ENCODE results near the gene KIAA1549. TPM values are rescaled to one million over a fixed set of nuclear protein-coding genes. Genes with fewer than 3 reads are reported as not detected.

KIAA1549 gene
- polyA plus RNA-seq, 2 of the 4 experiments (the other 2 are of a cell fraction), result 4.1 to 4.7 TPM

DNA sequence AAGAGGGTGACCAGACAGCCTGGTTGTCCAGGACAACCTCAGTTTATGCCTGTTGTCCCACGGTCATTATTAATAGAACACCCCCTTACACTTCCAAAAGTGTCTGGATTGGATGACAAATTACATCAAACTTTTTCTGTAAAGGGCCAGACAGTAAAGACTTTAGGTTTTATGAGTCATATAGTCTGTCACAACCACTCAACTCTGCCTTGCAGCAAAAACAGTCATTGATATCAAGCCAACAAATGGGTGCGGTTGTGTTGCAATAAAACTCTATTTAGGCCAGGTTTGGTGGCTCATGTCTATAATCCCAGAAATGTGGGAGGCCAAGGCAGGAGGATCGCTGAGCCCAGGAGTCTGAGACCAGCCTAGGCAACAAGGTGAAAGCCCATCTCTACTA, 116.5 kb downstream of the KIAA1549 start (continued):
- TF ChIP-seq JUN (IDR thresholded peaks at IDR 0.05) (peak in 1 of 2 experiments; percentile 65; a peak in 2 of 5 replicates), CBX8 (IDR thresholded peaks at IDR 0.05) (no peak), RAD21 (conservative IDR thresholded peaks at IDR 0.05 in 1 of 2, IDR thresholded peaks at IDR 0.05 in 1 of 2) (peak in 1 of 2 experiments; percentile 19; a peak in 1 of 5 replicates), SMC3 (IDR thresholded peaks at IDR 0.05) (no peak), FOSL2 (IDR thresholded peaks at IDR 0.05) (peak; percentile 76), FOSL2 (CRISPR knock-in tag; IDR thresholded peaks at IDR 0.05) (peak; percentile 89), CHD2 (IDR thresholded peaks at IDR 0.05; ENCODE audit: low read length, partially characterized antibody) (no peak), HES2 (IDR thresholded peaks at IDR 0.05) (peak; percentile 75), CEBPB (IDR thresholded peaks at IDR 0.05) (peak; percentile 87 to 90), KDM5A (IDR thresholded peaks at IDR 0.05) (no peak), HOXB5 (CRISPR knock-in tag; IDR thresholded peaks at IDR 0.05) (no peak)
- TF ChIP-seq, protein P1, sequence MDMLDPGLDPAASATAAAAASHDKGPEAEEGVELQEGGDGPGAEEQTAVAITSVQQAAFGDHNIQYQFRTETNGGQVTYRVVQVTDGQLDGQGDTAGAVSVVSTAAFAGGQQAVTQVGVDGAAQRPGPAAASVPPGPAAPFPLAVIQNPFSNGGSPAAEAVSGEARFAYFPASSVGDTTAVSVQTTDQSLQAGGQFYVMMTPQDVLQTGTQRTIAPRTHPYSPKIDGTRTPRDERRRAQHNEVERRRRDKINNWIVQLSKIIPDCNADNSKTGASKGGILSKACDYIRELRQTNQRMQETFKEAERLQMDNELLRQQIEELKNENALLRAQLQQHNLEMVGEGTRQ (IDR thresholded peaks at IDR 0.05), result no peak
- TF ChIP-seq, protein P2, sequence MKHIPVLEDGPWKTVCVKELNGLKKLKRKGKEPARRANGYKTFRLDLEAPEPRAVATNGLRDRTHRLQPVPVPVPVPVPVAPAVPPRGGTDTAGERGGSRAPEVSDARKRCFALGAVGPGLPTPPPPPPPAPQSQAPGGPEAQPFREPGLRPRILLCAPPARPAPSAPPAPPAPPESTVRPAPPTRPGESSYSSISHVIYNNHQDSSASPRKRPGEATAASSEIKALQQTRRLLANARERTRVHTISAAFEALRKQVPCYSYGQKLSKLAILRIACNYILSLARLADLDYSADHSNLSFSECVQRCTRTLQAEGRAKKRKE (CRISPR knock-in tag; IDR thresholded peaks at IDR 0.05; ENCODE audit: low read depth), result no peak
- TF ChIP-seq, protein P3, sequence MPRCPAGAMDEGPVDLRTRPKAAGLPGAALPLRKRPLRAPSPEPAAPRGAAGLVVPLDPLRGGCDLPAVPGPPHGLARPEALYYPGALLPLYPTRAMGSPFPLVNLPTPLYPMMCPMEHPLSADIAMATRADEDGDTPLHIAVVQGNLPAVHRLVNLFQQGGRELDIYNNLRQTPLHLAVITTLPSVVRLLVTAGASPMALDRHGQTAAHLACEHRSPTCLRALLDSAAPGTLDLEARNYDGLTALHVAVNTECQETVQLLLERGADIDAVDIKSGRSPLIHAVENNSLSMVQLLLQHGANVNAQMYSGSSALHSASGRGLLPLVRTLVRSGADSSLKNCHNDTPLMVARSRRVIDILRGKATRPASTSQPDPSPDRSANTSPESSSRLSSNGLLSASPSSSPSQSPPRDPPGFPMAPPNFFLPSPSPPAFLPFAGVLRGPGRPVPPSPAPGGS (IDR thresholded peaks at IDR 0.05), result 0 out of 3 replicates have a peak, but pooled peaks have one; percentile 51

- peak overlapping the region; percentile 55 to 79 for H3K27ac ChIP-seq
- peak overlapping the region; percentile 48; the same call in 2 of the 3 replicates for H3K4me2 ChIP-seq
- no peak for DNase-seq (ENCODE audit: low read depth in 1 of 2, low spot score in 1 of 2)
- POLR2A ChIA-PET, result no interaction called here
- H3K4me3 ChIP-seq, result no peak overlapping the region
- no peak for FAIRE-seq
- H3K9me3 ChIP-seq, result no peaks in the 10 kb centered on the region
- no peak for ATAC-seq
- CTCF ChIA-PET, result interaction anchor here (1.1 kb wide), 1 partner anchor 702 kb away, joined by 3 read pairs; no protein-coding TSS in a partner anchor
- WGBS (ENCODE audit: missing lambda C conversion rate), result 91% methylated on average over 9 of the region's 9 CpGs
- peaks cover 21% of the 10 kb centered on the region for H3K4me1 ChIP-seq
- TF ChIP-seq ESRRA (IDR thresholded peaks at IDR 0.05; ENCODE audit: borderline replicate concordance, low read length) (no peak), SREBF2 (IDR thresholded peaks at IDR 0.05) (no peak), CHD2 (IDR thresholded peaks at IDR 0.05; ENCODE audit: low read length, partially characterized antibody) (no peak), POLR2A (IDR thresholded peaks at IDR 0.05; ENCODE audit: low read length) (no peak), MAFK (IDR thresholded peaks at IDR 0.05; ENCODE audit: partially characterized antibody) (no peak), RNF2 (IDR thresholded peaks at IDR 0.05; ENCODE audit: borderline replicate concordance, low read depth) (no peak), CBX8 (IDR thresholded peaks at IDR 0.05) (no peak), PHF8 (IDR thresholded peaks at IDR 0.05; ENCODE audit: borderline replicate concordance, low read depth) (no peak)
Observed at GRCh38 chr7:138863931-138864330, 117.3 kb downstream of the KIAA1549 start.

- H3K9me3 ChIP-seq, result no peaks in the 10 kb centered on the region
- H3K4me1 ChIP-seq, result peaks cover 21% of the 10 kb centered on the region
- TF ChIP-seq MAZ (IDR thresholded peaks at IDR 0.05; ENCODE audit: borderline replicate concordance, low read depth, low read length), result no peak
- TF ChIP-seq, protein P2 (CRISPR knock-in tag; IDR thresholded peaks at IDR 0.05; ENCODE audit: low read depth), result no peak
- TF ChIP-seq HES2 (IDR thresholded peaks at IDR 0.05), result no peak
- no peak for TF ChIP-seq RARB (CRISPR knock-in tag; IDR thresholded peaks at IDR 0.05)
- no peak for TF ChIP-seq NPAS2 (CRISPR knock-in tag; IDR thresholded peaks at IDR 0.05; ENCODE audit: borderline replicate concordance)
- no peak for TF ChIP-seq BHLHE40 (IDR thresholded peaks at IDR 0.05; ENCODE audit: low read depth, low read length)
- no peak for TF ChIP-seq RAD21 (conservative IDR thresholded peaks at IDR 0.05 in 1 of 2, IDR thresholded peaks at IDR 0.05 in 1 of 2)
- TF ChIP-seq KDM5A (IDR thresholded peaks at IDR 0.05), result no peak
- no peak for TF ChIP-seq JUNB (IDR thresholded peaks at IDR 0.05)
- TF ChIP-seq MAFK (IDR thresholded peaks at IDR 0.05; ENCODE audit: partially characterized antibody), result no peak
- TF ChIP-seq CHD2 (IDR thresholded peaks at IDR 0.05; ENCODE audit: low read length, partially characterized antibody), result no peak
- TF ChIP-seq, protein P1 (IDR thresholded peaks at IDR 0.05), result no peak
- no peak overlapping the region for H3K4me3 ChIP-seq
- FAIRE-seq, result no peak
- H3K27ac ChIP-seq, result no peak overlapping the region
- no peak overlapping the region for H3K4me2 ChIP-seq
- no peak for DNase-seq (ENCODE audit: low read depth in 1 of 2, low spot score in 1 of 2)
- CTCF ChIA-PET, result no interaction called here
- 95% methylated on average over 15 of the region's 16 CpGs for WGBS (ENCODE audit: missing lambda C conversion rate)
- no peak for ATAC-seq
- POLR2A ChIA-PET, result no interaction called here
Observed at GRCh38 chr7:138861051-138861450, 120.1 kb downstream of the KIAA1549 start.
